Measurements from ENCODE around the gene VWA5A.

The VWA5A gene, protein sequence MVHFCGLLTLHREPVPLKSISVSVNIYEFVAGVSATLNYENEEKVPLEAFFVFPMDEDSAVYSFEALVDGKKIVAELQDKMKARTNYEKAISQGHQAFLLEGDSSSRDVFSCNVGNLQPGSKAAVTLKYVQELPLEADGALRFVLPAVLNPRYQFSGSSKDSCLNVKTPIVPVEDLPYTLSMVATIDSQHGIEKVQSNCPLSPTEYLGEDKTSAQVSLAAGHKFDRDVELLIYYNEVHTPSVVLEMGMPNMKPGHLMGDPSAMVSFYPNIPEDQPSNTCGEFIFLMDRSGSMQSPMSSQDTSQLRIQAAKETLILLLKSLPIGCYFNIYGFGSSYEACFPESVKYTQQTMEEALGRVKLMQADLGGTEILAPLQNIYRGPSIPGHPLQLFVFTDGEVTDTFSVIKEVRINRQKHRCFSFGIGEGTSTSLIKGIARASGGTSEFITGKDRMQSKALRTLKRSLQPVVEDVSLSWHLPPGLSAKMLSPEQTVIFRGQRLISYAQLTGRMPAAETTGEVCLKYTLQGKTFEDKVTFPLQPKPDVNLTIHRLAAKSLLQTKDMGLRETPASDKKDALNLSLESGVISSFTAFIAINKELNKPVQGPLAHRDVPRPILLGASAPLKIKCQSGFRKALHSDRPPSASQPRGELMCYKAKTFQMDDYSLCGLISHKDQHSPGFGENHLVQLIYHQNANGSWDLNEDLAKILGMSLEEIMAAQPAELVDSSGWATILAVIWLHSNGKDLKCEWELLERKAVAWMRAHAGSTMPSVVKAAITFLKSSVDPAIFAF

DNA sequence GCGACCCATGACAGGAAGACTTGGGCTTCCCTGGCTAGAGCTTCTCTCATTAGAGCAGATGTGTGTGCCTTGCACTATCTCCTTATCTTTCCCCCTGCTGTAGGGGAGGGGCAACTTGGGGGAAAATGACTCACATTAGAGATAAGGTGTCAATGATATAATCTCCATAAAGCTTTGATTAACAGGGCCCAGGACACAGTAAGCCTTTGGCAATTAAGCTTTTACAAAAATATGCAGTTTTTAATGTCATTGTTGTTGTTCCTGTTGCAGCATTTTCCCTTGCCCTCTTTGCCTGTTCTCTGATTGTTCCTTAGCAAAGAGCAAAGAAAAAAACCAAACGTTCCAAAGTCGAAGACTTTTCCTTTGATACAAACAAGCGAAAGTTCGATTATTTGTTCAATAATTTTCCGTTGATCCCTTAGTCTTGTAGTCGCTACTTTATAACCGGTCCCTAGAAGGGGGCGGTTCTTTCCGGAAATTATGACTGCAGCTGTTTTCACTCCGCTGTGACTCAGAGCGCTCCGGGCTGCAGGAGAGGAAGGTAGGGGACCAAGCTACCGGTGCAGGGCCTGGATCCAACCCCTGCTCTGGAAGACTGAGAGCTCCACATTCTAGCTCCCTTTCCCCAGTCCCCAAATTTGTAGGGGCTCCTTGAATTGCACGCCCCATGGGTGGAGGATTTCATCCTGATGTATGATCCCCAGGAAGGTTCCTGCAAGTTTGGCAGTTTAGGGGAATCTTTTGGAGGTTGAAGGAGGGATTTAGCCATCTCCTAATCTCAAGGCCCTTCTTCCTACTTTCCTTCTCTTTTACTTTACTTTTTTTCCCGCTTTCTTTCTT, at the start of gene VWA5A:
Gene VWA5A, plus strand, starts transcription at position 509 of the 840 bp plus-strand sequence. CDS start 2,062 bp downstream, outside the sequence.
- peak; percentile 82 for DNase-seq

- DNase-seq, result no peak
Measured at GRCh38 chr11:124068601-124069110, 46.6 kb upstream of the VWA5A start.

- peak; percentile 75 for DNase-seq
Measured at GRCh38 chr11:124069429-124070401, 45.5 kb upstream of the VWA5A start.

- DNase-seq, result peak; percentile 58
Measured at GRCh38 chr11:124070915-124071622, 44.2 kb upstream of the VWA5A start.

- DNase-seq, result no peak
Measured at GRCh38 chr11:124071623-124071948, 43.7 kb upstream of the VWA5A start.

GRCh38 chr11:124072147-124072546, 43.1 kb upstream of the VWA5A start:
- no peak for DNase-seq

DNA sequence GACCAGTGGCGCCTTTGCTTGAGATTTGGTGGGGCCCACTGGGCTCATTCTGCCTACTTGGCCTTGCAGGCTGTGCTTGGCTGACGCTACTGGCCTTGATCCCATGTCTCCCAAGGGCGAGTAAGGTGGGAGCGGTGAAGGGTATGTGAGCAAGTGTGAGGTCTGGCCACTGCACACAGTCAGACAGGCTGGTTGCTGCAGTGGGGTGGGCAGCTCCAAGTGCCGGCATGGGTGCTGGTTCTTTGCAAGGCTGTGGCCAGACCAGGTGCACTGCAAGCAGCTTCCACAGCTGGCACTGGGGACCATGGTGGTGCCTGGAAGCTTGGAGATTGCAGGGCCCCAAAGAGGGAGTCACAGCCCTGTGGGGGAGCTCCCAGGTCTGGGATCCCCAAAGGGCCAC, 40.7 kb upstream of the VWA5A start:
- no peak for DNase-seq

- no peak for DNase-seq
Measured at GRCh38 chr11:124075492-124075840, 39.8 kb upstream of the VWA5A start.

DNA sequence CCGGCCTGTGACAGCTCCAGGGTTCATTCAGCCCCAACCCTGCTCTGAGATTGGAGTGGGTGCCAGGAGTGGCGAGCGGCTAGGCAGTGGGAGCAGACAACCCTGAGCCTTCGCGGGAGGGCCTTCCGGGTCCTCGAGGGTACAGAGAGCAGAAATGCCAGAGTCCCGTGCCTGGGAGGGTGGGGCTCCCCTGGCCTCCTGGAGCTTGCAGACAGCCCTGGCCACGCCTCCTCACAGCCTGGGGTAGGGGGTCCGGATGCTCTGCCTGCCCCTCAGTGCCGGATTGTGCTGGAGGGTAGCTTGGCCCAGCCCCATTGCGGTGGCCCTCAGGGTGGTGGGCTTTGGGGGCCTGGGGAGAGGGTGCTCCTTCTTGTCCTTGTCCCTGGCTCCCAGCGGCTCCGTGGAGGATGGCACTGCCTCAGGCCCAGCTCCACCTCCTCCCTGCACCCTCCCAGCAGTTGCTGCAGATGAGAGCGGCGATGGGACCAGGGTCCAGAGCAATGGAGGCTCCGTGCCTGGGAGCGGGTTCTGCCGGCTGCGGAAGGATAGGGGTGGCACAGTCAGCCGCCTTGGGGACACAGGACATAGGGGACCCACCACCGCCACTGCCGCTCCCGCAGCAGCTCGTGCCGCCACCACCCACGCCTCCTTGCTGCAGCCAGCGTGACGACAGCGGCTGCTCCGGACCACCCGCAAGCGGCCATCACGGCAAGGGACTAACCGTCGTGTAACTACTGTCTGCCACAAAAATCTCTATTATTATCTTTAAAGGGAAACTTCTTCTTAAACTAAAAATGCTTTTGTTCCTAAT, 39.2 kb upstream of the VWA5A start:
- no peak for DNase-seq

- no peak for DNase-seq
Measured at GRCh38 chr11:124077266-124077665, 38.0 kb upstream of the VWA5A start.

DNA sequence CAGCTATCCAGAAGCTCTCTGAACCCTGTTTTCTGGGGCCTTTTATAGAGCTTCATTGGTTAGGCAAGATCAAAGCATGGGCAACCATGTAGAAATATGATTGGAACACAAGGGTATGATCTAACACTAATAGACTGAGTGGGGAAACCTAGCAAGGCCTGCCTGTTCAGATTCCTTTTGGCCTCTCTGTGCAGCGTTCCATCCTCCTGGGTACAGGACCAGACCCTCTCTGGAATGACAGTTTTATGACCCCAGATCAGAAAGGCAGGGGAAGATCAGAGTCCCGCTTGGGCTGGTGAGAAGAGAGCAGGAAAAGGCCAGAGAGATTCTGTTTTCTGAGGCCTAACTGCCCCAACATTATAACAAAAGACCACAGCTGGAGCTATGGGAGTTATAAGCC, 36.7 kb upstream of the VWA5A start:
- DNase-seq, result no peak

GRCh38 chr11:124079631-124080326, 35.5 kb upstream of the VWA5A start:
- no peak for DNase-seq

DNA sequence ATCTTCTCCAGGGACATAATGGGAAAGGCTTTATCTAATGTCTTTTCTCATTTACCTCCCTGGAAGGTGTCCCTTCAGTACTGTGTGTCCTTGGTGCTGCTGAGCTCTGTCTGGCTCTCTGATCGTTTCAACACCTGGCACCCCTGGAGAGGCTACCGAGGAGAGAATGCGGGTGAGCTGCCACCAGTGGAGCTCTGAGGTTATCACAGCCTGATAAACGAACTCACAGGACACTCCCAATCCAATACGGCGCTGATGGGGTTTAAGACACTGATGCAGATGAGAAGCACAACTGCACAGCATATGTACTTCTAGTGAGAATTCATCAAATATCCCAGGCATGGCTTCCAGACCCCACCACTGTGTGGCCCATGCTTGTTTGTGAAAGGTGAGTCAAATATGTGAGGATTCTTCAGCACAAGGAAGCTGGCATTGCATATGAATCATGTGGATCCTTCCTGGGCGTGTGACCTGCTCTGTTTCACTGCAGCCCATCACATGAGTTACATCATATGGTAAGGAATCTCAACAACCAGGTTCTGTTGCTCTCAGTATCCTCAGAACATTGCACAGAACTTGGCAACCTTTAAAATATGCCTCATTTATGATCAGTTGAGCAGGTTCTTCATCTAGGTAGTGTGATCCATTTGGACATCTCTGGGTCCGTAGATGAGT, 34.8 kb upstream of the VWA5A start:
- DNase-seq, result no peak

DNA sequence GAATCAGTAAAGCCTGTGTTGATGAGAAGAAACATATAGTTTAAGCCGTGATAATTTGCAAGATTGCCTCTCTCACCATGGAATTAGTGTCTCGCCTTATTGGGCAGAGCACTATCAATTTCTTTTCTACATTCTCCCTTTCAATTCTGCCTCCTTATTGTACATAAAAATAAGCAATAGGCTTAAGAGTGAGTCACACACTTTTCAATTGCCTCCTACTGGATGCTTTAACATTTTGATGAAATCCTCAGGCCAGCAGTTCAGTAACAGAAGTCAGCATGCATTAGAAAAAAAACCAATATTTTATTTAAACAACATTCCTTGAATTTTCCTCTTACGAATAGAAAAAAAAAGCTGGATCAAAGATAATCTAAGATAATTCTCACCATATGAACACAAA, 33.8 kb upstream of the VWA5A start:
- DNase-seq, result no peak

DNA sequence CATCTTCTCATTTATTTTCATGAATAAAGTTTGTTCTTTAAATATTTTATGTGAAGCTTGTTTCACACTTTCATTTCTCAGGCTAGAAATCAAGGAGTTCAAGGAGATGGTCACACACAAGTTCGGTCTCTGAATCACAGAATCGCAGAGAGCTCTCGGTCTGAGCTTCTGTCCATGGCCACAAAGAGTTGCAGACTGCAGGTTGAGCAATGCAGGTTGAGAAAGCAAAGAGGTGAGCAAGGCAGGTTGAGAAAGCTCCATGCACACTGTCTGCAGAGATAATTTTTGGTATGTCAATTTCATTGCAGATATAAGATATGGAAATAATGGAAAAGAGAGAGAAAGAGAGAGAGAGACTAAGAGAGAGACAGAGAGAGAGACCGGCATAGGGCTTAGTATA, 32.9 kb upstream of the VWA5A start:
- DNase-seq, result no peak

GRCh38 chr11:124085583-124085982, 29.7 kb upstream of the VWA5A start:
- DNase-seq, result peak; percentile 40

DNA sequence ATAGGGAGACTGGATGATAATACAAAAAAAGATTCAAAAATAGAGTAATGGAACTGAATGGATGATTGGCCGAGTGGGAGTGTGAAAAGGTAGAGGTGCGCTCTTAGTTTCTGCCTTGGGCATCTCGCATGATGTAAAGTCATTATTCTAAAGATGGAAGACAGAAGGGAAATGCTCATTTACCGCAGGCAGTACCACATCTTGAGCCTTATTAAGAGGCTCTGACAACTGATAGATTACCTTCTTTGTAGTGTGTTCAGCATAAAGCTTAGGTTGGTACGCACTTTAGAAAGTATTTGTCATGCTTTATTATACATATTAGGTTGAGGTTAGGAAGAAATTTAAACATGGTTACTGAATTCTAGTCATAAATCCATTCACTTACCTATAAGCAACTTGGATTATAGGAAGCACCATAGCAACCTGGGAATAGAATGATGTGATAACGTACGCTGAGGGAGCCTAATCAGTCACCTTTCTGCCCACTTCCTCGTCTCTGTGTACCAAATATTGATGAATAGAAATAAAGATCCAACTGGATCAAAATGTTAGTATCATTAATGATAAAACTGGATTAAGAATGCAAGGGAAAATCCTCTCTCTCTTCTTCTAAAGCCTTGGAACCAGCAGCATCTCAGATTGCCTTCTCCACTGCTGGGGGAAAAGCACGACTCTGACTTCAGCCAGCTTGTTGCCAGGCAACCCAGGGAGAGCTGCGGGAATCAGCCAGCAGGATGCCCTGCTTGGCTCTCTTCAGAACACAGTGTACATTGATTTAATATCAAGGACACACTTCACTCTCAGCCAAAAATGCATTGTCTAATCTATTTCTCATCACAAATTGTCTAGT, 29.0 kb upstream of the VWA5A start:
- DNase-seq, result no peak

DNA sequence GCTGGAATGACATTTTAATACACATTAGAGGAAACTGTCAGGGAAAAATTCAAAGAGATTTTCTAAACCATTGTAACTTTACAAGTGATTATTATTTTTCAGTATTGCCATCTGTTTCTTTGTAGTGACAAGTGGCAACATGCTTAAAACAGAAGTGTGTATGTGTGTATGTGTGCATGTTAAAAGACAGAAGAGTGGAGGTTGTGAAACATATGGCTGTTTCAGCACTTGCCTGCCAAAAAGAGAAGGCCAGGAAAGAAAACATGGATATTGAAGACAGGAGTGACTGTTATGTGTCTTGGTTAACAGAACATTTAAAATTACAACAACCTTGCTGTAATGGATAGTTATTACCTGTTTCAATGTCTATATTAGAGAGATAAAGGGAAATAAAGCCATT, 24.3 kb upstream of the VWA5A start:
- no peak for DNase-seq

Data from HCEC 1CT (cell line).